GM13977 (cell line): ENCODE data around the gene EIPR1.
A peak's percentile ranks its signal among the peaks of the same experiment; 100 is the strongest.

ENCODE experiments used
- DNase-seq: peaks from one replicate; pipeline ENCODE4 v3.0.0; 2012; ENCODE audit warnings: low spot score
- in situ Hi-C: fragments of 300-500 bp; cut with MboI; formaldehyde crosslinking; loops from one replicate; pipeline ENCODE4 v1.12.0; 2022; ENCODE audit warnings: low sequenced_read_pairs, low pct_unique_long_range_greater_than_20kb, mixed read lengths, inconsistent platforms; ENCODE audit not compliant: unreplicated experiment
- TF ChIP-seq, protein P1 (sequence below): IDR thresholded peaks from 2 replicates; pipeline ENCODE4 v1.5.1; 2012; ENCODE audit warnings: mild to moderate bottlenecking, control low read depth; ENCODE audit not compliant: insufficient read depth; ENCODE audit errors: extremely low read depth, missing control alignments

Gene EIPR1

GRCh38 chr2:3377612-3378432, at the start of gene EIPR1:
Gene EIPR1 (minus strand): TSS chr2:3377818. CDS start chr2:3377689, 129 bp downstream.
- TF ChIP-seq, protein P1, sequence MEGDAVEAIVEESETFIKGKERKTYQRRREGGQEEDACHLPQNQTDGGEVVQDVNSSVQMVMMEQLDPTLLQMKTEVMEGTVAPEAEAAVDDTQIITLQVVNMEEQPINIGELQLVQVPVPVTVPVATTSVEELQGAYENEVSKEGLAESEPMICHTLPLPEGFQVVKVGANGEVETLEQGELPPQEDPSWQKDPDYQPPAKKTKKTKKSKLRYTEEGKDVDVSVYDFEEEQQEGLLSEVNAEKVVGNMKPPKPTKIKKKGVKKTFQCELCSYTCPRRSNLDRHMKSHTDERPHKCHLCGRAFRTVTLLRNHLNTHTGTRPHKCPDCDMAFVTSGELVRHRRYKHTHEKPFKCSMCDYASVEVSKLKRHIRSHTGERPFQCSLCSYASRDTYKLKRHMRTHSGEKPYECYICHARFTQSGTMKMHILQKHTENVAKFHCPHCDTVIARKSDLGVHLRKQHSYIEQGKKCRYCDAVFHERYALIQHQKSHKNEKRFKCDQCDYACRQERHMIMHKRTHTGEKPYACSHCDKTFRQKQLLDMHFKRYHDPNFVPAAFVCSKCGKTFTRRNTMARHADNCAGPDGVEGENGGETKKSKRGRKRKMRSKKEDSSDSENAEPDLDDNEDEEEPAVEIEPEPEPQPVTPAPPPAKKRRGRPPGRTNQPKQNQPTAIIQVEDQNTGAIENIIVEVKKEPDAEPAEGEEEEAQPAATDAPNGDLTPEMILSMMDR = no peak
- peak; percentile 96 for DNase-seq
- in situ Hi-C loops = no loop called here

DNA sequence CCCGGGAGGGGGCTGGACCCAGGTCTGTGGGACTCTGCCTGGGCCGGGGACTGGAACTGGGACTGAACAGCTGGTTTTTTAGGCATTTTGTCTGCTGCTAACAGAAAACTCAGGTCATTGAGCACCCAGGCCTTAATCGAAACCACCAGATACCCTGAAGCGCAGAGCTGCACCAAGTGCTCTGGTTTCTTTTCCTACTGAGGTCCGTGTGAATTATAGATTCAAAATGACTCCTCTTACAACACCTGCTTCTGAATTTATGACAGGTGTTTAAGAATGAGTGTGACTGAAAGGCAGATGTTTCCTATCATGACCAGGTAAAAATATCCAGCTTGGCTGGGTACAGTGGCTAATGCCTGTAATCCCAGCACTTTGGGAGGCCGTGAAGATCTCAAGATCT, 49.7 kb upstream of the EIPR1 start:
- in situ Hi-C loops = no loop called here
- TF ChIP-seq, protein P1 = no peak
- DNase-seq = peak; percentile 61

DNA sequence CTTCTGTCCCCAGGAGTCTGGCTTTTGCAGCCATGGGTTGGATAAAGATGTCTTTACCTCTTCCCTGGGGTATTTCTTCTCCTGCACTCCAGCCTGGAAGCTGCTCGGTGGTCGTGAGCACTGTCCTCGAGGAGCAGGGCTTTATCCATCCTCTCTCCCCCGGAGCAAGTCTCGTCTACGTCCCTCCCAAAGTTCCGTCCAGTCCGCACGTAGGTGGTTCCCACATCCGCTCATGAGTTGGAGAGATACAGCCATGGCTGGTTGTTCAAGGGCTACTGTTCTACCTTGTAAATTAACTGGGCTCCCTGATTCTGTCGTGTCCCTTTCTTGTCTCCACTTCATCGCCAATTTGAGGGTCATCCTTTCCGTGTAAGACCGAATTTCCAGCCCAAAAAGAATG, 49.0 kb upstream of the EIPR1 start:
- DNase-seq = no peak
- TF ChIP-seq, protein P1 = no peak
- in situ Hi-C loops = no loop called here

DNA sequence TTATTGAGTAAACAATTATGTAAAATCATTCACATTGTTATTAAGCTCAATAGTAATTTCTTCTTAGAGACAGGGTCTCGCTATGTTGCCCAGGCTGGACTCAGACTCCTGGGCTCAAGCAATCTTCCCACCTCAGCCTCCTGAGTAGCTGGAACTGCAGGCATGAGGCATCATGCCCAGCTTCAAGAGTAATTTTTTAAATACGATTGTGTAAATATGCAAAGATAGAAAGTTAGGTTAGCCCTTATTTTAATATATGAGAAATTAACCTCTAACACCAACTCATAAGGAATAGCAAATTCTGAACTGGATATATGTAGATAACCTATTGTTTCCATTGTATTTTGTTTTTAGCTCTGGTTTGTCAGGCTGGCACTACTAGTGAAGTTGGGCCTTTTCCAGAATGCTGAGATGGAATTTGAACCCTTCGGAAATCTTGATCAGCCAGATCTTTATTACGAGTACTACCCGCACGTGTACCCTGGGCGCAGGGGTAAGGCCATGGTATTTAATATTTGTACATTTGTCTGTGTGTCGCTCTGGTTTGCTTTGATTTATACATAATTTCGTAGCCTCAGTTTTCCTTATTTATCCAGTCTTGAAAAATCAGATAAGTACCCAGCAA, 46.7 kb upstream of the EIPR1 start:
- TF ChIP-seq, protein P1 = no peak
- in situ Hi-C loops = no loop called here
- no peak for DNase-seq

DNA sequence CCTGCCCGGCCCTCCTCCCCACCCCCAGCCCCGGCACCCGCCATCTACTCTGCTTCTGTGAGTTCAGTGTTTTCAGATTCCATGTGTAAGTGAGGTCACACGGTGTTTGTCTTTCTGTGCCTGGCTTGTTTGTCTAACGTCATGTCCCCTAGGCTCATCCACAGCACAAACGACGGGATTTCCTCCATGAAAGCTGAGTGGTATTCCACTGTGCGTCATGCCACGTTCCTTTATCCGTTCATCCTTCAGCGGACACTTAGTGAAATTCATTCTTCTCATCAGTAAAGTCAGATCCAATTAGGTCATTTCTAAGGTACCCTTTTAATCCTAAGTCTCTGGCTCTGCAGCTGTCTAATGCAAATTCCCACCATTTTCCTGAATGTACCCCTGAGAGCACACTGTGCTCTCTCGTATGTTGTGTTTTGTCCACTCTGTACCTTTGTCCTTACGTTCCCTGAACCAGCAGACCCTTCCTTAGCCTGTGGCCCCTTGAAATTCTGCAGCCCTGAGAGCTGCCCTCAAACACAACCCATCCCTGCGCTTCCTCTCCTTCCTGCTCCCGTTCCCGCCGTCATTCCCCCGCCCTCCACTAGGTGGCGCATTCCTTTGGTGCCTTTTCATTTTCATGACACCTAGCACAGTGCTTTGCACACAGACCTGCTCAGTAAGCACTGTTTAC, 46.0 kb upstream of the EIPR1 start:
- DNase-seq = peak; percentile 68
- TF ChIP-seq, protein P1 = peak; percentile 92
- in situ Hi-C loops = no loop called here

- DNase-seq = peak; percentile 71
- in situ Hi-C loops = no loop called here
- TF ChIP-seq, protein P1 = no peak
Observed at GRCh38 chr2:3422161-3422779, 44.7 kb upstream of the EIPR1 start.
